Neuron (in vitro differentiated cells): Measurements from ENCODE around the gene INSC.

ENCODE experiments used
- H2AFZ ChIP-seq: one replicate; pipeline ENCODE4 v1.6.1; 2013; ENCODE audit warnings: low read depth, mild to moderate bottlenecking, inconsistent platforms, low read length, moderate library complexity
- H3K27me3 ChIP-seq: one replicate; pipeline ENCODE4 v1.6.1; 2013; ENCODE audit warnings: low read length; ENCODE audit not compliant: insufficient read depth
- H3K36me3 ChIP-seq: one replicate; pipeline ENCODE4 v1.6.1; 2013; ENCODE audit warnings: low read length; ENCODE audit not compliant: insufficient read depth
- H3K4me1 ChIP-seq: one replicate; pipeline ENCODE4 v1.6.1; 2013; ENCODE audit warnings: low read length; ENCODE audit not compliant: insufficient read depth
- H3K4me3 ChIP-seq: 2 replicates; pipeline ENCODE4 v1.5.1; 2013; ENCODE audit warnings: mild to moderate bottlenecking, low read length, moderate library complexity
- H3K9me3 ChIP-seq: one replicate; pipeline ENCODE4 v1.6.1; 2013; ENCODE audit warnings: low read length

Gene INSC

DNA sequence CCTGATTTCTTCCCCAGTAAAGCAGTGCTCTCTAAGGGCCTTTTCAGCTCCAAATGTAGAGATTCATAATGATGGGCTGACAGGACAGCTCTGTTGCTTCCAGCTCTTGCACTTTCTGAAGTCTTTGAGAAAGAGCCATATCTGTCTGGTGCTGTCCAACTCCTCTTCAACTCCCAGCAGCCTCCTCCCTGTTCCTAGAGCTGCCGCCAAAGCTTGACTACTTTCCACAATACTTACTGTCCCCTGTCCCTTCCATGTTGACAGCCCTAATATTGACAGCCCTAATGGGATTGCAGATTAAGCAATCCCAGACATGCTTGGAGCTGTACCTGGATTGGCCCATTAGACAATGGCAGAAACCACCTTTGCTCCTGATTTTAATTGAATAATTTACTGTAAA, 29.6 kb downstream of the INSC start:
- no peaks in the 10 kb centered on the region for H3K4me1 ChIP-seq
- no peak overlapping the region for H3K4me3 ChIP-seq
- H2AFZ ChIP-seq, result no peak overlapping the region
- H3K36me3 ChIP-seq, result no peaks in the 10 kb centered on the region
- H3K9me3 ChIP-seq, result no peaks in the 10 kb centered on the region
- H3K27me3 ChIP-seq, result no peaks in the 10 kb centered on the region

DNA sequence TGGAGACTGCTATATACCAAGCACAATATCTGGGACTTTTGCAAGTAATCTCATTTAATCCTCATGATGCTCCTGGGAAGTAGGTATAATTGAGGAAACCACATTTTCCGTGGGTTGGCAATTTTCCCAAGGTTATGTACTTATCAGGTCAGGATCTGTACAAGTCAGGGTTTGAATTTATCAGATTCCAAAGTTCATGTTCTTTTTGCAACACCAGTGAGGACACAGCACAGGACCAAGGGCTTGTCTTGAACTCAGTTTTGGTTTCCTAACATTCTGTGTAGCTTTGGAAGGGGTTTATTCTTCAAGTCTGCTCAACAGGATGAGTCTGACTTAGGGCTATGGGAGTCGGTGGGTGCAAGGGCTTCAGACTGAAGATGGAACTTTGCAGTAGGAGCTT, 30.4 kb downstream of the INSC start:
- no peak overlapping the region for H2AFZ ChIP-seq
- H3K4me1 ChIP-seq, result no peaks in the 10 kb centered on the region
- no peaks in the 10 kb centered on the region for H3K27me3 ChIP-seq
- no peaks in the 10 kb centered on the region for H3K9me3 ChIP-seq
- no peaks in the 10 kb centered on the region for H3K36me3 ChIP-seq
- H3K4me3 ChIP-seq, result no peak overlapping the region

DNA sequence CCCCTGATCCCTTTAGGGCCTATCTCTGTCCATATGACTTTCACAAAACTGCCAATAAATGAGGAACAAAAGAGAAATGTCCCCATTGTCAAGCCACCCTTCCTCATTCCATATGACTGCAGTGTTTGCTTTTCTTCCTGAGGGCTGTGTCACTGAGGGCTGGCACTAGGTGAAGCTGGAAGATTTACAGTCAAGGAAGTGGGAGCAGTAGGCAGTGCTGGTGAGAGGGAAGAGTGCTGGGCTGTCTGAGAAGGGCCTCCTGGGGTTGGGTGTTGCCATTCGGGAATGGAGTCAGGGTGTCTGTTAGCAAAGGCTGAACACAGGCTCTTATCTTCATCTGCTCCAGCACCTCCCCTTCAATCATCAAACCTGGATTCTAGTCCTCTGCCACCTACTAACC, 30.9 kb downstream of the INSC start:
- Histone ChIP-seq H3K27me3 (no peaks in the 10 kb centered on the region), H3K9me3 (no peaks in the 10 kb centered on the region), H2AFZ (no peak overlapping the region), H3K36me3 (no peaks in the 10 kb centered on the region), H3K4me3 (no peak overlapping the region), H3K4me1 (no peaks in the 10 kb centered on the region)

DNA sequence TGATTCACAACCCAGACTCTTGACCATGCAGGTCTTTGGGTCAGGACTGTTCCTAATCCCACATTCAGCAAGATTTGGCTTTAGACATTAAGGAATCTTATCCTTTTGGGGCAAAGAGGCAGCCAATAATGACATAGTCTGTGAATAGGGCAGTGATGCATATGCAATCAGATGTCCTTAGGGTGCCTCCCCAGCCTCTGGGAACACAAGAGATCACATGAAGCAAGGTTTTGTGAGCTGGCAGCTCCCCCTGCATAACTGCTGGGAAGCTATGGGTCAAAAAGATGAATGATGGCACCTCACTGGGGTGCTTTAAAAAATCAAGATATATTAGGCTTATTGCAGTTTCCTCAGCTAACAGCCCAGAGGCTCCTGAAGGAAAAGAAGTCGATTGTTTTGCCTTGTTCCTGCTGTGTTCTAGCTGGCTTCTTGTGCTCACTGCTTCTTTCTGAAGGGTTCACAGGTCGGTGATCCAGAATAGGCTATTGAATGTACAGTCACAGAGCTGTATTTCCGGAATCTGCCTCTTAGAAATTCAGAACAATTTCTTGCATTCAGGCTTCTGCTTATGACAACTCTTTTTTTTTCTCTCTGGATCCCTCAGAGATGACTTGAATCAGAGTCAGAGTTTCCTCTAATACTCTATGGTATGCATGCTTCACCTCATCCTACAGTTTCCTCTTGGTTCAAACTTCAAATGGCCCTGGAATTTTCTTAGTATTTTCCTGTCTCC, 31.7 kb downstream of the INSC start:
- H3K4me1 ChIP-seq, result no peaks in the 10 kb centered on the region
- no peaks in the 10 kb centered on the region for H3K36me3 ChIP-seq
- H2AFZ ChIP-seq, result no peak overlapping the region
- no peaks in the 10 kb centered on the region for H3K9me3 ChIP-seq
- no peaks in the 10 kb centered on the region for H3K27me3 ChIP-seq
- H3K4me3 ChIP-seq, result no peak overlapping the region

DNA sequence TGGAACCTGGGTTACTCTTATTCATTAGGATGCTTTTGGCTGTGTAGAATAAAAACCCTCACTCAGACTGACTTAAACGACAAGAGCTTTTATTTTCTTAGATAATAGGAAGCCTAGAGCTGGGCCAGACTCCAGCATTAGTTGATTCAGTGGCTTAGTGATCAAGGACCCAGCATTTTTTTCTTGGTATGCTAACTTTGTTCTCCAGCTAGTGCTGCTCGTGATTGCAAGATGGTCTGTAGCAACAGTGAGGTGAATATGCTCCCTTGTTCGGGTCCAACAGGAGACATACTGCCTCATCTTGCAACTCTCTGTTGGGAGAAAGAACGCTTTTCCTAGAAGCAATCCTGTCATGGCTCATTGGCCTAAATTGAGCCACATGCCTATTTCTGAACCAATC, 33.4 kb downstream of the INSC start:
- no peak overlapping the region for H3K4me3 ChIP-seq
- H2AFZ ChIP-seq, result no peak overlapping the region
- H3K4me1 ChIP-seq, result no peaks in the 10 kb centered on the region
- no peaks in the 10 kb centered on the region for H3K36me3 ChIP-seq
- H3K9me3 ChIP-seq, result no peaks in the 10 kb centered on the region
- H3K27me3 ChIP-seq, result no peaks in the 10 kb centered on the region

DNA sequence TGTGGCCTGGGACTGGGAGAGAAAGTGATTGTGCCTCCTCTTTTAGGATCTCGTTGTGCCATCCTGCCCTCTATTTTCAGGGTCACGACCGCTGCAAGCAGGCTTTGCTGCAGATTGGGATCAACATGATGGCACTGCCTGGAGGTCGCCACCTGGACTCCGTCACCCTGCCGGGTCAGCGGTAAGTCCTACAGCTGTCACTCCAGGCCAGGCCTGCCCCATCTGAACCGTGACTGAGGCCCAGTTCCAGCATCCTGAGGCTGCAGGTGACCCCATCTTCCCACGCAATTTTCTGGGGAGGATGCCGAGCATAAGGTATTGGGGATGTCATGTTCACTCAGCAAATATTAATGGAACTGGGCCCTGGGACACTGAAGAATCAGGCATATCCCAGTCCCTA, 34.3 kb downstream of the INSC start:
- no peaks in the 10 kb centered on the region for H3K9me3 ChIP-seq
- H3K4me3 ChIP-seq, result no peak overlapping the region
- H3K27me3 ChIP-seq, result no peaks in the 10 kb centered on the region
- H3K4me1 ChIP-seq, result no peaks in the 10 kb centered on the region
- no peak overlapping the region for H2AFZ ChIP-seq
- H3K36me3 ChIP-seq, result no peaks in the 10 kb centered on the region

DNA sequence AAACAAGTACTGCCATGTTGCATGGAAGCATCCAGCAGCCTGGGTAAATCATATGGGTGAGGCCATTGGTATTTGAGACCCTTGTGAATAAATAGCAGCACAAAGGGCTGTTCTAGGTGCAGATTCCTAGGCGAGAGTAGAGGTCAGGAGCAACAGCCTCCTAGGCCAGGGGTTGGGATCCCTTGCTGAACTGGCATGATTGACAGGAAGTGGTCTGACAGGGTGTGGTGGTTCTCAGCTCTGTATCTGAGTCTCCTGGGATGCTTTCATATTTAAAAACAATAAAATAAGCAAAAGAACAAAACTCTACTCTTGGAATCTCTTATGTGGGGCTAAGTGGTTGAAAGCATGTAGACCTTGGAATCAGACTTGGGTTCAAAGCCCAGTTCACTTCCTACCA, 35.8 kb downstream of the INSC start:
- Histone ChIP-seq H2AFZ (no peak overlapping the region), H3K9me3 (no peaks in the 10 kb centered on the region), H3K27me3 (no peaks in the 10 kb centered on the region), H3K4me3 (no peak overlapping the region), H3K4me1 (no peaks in the 10 kb centered on the region), H3K36me3 (no peaks in the 10 kb centered on the region)

DNA sequence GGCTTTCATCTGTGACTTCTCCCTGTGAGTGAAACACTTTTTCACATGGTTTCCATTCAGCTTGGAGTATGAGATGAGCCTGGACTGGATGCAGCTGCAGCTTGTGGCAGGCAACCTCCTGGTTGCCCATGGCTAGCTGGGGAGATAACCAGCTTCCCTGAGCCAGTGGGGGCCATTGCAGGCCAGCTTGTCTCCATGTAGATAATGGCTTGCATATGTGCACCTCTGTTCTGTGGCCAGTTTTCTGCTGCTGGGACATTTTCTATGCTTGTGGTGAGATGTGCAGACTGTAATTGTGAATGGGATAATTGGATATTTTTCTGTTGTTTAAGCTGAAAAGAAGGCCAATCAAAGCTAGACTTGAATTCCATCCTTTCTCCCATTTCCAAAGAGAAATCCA, 38.5 kb downstream of the INSC start:
- H3K36me3 ChIP-seq, result no peaks in the 10 kb centered on the region
- H3K4me3 ChIP-seq, result no peak overlapping the region
- no peaks in the 10 kb centered on the region for H3K9me3 ChIP-seq
- no peaks in the 10 kb centered on the region for H3K27me3 ChIP-seq
- H3K4me1 ChIP-seq, result no peaks in the 10 kb centered on the region
- no peak overlapping the region for H2AFZ ChIP-seq

DNA sequence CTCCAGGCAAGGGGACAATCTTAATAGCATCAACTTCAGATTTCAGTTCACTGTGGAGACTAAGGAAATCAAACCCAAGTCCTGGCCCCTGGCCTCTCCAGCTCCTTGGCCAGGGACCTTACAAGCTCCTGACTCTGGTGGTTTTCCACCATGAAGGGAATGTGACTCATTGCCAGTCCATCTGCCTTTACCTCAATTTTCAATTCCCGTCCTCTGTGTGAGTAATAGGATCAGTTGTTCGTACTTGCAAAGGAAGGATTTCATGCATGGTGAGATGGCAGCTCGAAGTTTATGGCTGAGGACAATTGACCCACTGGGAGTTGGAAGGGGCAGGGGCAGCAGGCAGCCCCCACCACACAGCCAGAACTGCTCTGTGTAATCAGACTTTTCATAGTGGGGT, 42.5 kb downstream of the INSC start:
- H3K4me3 ChIP-seq, result no peak overlapping the region
- H2AFZ ChIP-seq, result no peak overlapping the region
- no peaks in the 10 kb centered on the region for H3K4me1 ChIP-seq
- no peaks in the 10 kb centered on the region for H3K9me3 ChIP-seq
- H3K36me3 ChIP-seq, result no peaks in the 10 kb centered on the region
- no peaks in the 10 kb centered on the region for H3K27me3 ChIP-seq

DNA sequence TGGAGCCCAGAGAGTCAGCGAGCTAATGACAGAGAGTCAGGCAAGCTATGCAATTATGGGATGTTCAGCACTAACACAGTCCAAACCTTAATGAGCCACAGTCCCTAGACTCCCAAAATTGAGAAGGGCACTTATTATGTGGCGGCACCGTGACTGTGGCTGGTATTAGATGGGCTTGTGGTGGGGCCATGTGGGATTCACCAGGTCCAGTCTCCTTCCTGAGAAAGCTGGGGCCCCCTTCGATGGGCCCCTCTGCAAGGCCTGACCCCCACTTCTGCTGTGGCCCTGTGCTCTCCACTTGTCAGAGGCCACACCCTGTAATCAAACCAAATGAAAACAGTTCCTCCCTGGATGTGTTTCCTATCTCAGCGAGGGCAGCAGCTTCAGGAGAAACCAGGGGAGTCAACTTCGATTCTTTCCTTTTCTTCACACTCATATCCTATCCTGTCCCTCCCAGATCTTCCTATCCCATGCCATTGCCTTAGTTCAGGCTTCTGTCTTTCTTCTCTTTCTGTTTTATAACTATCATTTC, 42.9 kb downstream of the INSC start:
- Histone ChIP-seq H3K27me3 (no peaks in the 10 kb centered on the region), H3K36me3 (no peaks in the 10 kb centered on the region)

DNA sequence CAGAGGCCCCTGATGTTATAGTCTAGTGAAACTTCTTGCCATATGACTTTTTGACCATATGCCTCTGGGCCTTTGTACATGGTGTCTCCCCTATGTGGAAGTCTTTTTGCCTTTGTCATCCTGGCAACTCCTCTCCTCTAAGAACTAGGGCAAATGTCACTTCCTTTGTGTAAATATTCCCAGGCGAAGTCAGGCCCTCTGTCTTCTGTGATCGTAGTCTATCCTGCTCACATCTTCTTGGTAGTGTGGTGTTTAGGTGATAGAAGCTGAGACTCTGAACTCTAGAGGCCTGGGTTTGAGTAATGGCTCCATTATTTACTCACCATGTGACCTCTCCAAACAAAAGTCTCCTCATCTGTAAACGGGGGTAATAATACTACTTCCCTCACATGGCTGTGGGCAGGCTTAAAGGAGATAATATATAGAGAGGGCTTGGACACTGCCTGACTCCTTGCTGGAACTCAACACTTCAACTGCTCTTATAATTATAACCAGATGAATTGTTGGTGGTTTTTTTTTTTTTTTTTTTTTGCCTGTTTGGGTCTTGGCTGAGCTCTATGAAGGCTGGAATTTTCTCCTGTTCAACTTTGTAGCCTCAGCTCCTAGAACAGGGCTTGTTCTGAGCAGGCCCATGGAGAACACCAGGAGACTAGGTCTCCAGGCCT, 43.8 kb downstream of the INSC start:
- no peak overlapping the region for H2AFZ ChIP-seq
- H3K4me3 ChIP-seq, result no peak overlapping the region
- no peaks in the 10 kb centered on the region for H3K9me3 ChIP-seq
- no peaks in the 10 kb centered on the region for H3K27me3 ChIP-seq
- no peaks in the 10 kb centered on the region for H3K36me3 ChIP-seq
- H3K4me1 ChIP-seq, result no peaks in the 10 kb centered on the region

More for the DNA sequence above, 42.9 kb downstream of the INSC start:
- Histone ChIP-seq H3K4me3 (no peak overlapping the region), H2AFZ (no peak overlapping the region), H3K4me1 (no peaks in the 10 kb centered on the region), H3K9me3 (no peaks in the 10 kb centered on the region)

DNA sequence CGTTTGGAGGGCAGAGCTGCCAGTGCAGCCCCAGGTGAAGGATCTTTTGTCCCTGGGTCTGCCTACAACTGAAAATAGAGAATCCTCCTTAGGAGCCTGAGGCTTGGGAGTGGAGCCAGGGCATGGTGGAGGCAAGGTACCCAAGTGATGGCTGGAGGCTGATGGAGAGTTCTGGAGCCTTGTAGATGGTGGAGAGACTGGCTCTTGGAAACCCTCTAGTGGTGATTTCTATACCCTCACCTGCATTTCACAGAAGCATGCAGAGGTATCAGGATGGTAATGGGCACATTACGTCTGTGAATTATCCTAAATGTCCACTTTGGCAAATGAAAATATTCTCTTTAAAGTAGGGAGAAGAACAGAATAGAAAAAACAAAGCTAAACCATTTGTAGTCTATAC, 44.4 kb downstream of the INSC start:
- no peaks in the 10 kb centered on the region for H3K9me3 ChIP-seq
- no peaks in the 10 kb centered on the region for H3K4me1 ChIP-seq
- no peaks in the 10 kb centered on the region for H3K36me3 ChIP-seq
- H2AFZ ChIP-seq, result no peak overlapping the region
- H3K4me3 ChIP-seq, result no peak overlapping the region
- no peaks in the 10 kb centered on the region for H3K27me3 ChIP-seq

DNA sequence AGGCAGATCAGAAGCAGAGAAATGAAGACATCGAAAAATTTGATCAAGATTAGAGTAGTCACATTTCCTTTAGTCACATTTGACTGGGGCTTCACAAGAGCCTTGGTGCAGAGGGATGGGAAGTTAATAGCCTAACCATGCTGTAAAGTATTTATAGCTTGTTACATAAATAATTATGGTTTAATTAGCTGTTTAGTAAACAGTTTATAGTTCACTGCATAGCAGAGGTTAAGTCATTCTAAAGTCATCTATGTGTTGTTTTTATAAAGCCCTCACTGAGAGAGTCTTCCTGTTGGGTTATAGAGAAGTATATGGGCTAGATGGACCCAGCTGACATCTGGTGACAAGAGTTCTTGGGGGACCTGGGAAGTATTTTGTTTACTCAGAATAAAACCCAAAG, 47.1 kb downstream of the INSC start:
- Histone ChIP-seq H3K9me3 (no peaks in the 10 kb centered on the region), H2AFZ (no peak overlapping the region)

More for the DNA sequence above, 47.1 kb downstream of the INSC start:
- H3K36me3 ChIP-seq, result no peaks in the 10 kb centered on the region
- H3K27me3 ChIP-seq, result no peaks in the 10 kb centered on the region
- H3K4me1 ChIP-seq, result no peaks in the 10 kb centered on the region
- no peak overlapping the region for H3K4me3 ChIP-seq
